NOMO-1 treated with dmso at 0.1 percent for 144 hours (cell line): ENCODE data around the gene TPCN2.

Source experiments
- DNase-seq: peaks from one replicate; lab custom pipeline; 2025; ENCODE audit not compliant: unreplicated experiment; lab: John Stamatoyannopoulos, UW

The TPCN2 gene

GRCh38 chr11:69180226-69180625 lies 131.5 kb downstream of the TPCN2 start:
- DNase-seq, result no peak

- DNase-seq, result no peak
Measured at GRCh38 chr11:69180726-69181125, 132.0 kb downstream of the TPCN2 start.

GRCh38 chr11:69183613-69184012 lies 134.9 kb downstream of the TPCN2 start:
- DNase-seq, result no peak
